Anterior cingulate cortex (tissue), 58 donors: ENCODE results near the gene NYAP2.

Source experiments
- DNase-seq, 58 donors: peaks; one replicate each; lab custom pipeline; 2025; lab: John Stamatoyannopoulos, UW

The NYAP2 gene

DNA sequence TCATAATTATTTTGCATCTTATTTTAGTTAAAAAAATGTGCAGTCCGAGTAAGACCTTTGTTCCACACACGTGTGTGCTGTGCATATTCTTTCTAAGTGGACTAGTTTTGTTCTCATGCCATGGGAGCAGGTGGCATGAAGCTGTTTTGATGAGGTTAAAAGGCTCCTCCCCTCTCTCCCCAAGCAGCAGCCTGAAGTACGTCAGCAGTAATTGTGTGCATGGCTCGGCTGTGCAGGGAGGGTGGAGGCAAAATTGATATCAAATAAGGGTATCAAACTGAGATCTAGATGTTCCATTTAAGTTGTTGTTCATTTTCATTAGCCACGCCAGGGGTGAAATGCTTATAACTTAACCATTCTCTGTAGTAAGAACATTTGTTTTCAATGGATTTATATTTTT is at the start of gene NYAP2:
TSS of gene NYAP2 (plus strand) at position 207 of the 400 bp plus-strand sequence. CDS start 9,171 bp downstream, outside the sequence.
- DNase-seq = peak in 7 of 58 donors; percentile 1 to 21 (median 11)

GRCh38 chr2:225353579-225354085 is 45.9 kb upstream of the NYAP2 start:
- DNase-seq = no peak

GRCh38 chr2:225354281-225354774 is 45.2 kb upstream of the NYAP2 start:
- no peak for DNase-seq

GRCh38 chr2:225355788-225356187 is 43.7 kb upstream of the NYAP2 start:
- DNase-seq = no peak

- no peak for DNase-seq
Measured at GRCh38 chr2:225366731-225367130, 32.8 kb upstream of the NYAP2 start.

DNA sequence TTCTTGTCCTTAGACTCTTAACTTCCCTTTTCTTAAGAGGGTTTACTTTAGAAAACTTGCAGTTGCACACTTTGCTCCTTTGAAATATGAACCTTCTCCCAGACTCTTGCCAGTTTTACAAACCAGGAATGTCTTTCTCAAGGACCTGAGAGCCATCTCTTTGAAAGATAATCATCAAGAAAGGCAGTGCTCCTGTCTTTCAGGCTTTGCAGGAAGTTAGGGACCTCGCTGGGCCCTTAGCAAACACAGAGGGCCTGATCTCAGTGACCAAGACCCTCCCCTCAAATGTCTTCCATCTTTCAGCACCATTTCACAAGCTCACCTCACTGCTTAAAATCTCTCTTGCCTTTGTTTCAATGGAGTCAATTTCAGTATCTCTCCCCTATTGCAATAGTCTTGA is 32.0 kb upstream of the NYAP2 start:
- DNase-seq = no peak

DNA sequence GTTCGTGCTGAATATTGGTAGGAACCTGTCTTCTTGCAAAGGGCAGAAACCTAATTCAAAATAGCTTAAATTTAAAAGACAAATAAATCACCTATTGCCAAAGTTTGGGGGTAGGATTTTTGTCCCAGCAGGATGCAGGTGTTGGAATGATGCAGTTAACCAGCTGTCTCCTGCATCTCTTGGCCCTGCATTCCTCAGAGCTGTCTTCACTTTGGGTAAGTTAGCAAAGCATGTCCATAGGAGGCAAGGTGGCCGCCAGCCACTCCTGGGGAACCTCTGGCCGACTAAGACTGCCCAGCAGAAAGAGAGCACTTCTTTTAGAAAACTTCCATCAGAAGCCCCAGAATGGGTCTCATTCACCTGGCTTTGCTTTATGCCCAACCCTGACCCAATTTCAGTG is 20.5 kb upstream of the NYAP2 start:
- DNase-seq = no peak

GRCh38 chr2:225379856-225380255 is 19.7 kb upstream of the NYAP2 start:
- no peak for DNase-seq

DNA sequence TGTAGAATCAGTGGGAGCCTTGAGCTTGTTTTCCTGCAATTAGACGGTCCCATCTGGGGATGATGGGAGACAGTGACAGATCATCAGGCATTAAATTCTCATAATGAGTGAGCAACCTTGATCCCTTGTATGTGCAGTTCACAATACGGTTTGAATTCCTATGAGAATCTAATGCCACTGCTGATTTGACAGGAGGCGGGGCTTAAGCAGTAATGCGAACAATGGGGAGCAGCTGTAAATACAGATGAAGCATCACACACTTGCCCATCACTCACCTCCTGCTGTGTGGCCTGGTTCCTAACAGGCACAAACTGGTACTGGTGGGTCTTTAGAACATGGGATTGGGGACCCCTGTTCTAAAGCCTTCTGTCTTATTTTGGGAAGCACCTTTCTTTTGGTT is 17.9 kb upstream of the NYAP2 start:
- DNase-seq = no peak

- DNase-seq = no peak
Measured at GRCh38 chr2:225398372-225398771, 1.1 kb upstream of the NYAP2 start.

DNA sequence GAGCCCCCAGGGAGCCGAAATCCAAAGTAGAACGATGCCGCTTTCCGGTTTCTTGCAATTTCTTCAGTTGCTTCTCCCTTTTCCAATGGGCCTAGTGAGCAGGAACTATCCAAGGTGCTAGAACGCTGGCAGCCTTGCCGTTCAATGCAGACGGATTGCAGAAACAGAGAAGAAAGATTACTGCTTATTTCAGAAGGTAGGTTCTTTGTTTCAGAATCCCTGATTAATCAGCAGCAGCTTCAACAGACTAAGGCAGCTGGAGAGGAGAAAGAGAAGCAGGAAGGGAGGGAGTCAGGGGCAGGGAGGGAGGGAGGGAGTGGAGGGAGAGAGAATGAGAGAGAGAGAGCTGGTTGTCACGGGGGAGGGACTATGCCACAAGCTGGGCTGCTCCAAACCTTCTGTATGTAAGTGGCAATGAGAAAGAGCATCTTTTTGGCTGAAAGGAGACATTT is 576 bp downstream of the NYAP2 start:
- peak in 47 of 58 donors; percentile 2 to 79 (median 31) for DNase-seq

DNA sequence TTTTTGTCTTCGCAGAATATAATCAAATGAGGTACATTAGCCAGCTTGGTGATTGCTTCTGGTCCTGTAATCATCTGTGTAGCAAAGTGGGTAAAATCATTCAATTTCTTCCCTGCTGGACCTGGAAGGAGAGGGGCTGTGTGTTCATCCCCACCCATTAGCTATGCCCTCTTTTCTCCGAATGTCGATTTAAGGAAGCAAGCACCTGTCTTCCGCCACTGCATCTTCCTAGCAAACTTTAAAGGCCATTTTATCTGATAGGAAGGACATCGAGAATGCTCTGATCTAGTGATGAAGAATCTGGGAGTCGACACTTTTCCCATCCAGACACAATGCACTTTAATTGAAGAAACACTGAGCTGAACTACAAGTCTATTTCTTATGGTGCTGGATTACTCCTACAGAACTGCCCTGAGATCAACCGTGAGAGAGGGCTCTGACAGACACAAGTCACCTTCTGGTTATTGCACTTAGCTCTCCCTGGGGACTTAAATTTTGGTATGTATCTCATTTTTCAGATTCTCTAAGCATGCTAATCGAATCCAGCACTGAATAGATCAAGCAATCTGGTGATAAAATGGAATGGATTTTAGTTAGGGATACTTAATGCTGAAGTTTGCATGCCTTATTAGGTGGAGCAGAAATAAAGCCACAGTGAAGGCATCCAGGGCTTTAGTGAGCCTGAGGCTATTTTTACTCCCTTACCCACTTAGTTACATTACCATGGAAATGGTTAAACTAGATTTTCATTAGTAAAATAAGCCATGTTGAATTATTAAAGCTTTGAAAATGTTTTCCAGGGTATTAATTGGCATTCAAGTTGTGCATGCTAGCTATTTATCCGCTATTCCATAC is 1.3 kb downstream of the NYAP2 start:
- DNase-seq = peak in 2 of 58 donors; percentile 25 to 57

DNA sequence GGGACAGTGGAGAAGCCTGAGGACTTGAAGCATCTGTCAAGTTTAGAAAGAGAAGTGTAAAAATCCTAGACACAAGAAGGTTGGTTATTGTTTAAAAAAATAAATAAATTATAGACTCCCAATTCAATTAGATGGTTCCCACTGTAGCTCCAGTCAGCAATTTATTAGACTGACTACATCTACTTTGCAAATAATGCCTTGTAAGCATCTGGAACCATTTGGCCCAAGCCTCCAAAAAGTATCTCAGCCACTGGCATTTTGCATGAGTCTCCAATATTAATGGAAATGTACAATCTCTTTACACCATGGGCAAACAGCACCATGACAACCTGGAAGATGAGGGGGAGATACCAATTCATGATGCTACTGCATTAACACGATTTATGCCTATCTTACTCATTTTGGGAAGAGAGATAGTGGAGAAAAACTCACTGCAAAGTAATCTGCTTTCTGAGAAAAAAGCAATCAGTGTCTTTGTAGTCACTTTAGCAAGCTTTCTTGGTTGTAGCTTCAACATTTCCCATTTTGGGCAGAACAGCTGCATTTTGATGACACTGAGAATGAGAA is 2.8 kb downstream of the NYAP2 start:
- DNase-seq = no peak

DNA sequence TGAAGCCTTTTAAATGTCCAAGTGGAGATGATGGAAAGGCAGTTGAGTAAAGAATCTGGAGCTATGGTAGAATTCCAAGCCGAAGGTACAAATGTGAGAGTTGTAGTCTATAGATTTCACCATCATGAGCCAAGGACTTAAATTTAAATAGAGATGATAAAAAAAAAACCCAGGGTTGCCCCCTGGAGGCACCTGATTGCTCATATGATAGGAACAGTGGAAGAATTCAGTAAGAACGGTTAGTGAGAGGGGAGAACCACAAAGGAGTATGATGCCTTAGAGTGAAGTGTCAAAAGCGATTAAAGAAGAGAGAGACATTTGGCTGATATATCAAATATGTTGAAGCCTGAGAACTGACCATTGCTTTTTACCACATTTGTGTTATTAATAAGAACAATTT is 11.9 kb downstream of the NYAP2 start:
- DNase-seq = no peak

DNA sequence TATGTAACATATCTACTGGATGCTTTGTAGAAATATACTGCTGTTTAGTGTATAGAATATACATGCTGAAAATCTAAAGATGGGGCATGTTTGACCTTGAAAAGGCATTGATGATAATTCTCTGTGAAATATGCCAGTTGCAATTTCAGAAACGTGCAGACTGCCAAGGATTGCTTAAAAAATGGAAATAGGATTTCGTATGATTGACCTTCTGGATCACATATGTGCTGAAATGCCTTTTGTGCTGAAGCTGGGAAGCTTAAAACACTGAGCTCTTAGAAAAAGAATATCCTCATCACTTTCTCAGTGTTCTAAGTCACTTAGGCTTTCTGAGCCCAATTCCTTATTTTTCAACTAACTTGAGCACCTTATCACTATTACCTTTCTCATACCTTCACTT is 14.3 kb downstream of the NYAP2 start:
- no peak for DNase-seq

- no peak for DNase-seq
Measured at GRCh38 chr2:225414902-225415301, 15.4 kb downstream of the NYAP2 start.

DNA sequence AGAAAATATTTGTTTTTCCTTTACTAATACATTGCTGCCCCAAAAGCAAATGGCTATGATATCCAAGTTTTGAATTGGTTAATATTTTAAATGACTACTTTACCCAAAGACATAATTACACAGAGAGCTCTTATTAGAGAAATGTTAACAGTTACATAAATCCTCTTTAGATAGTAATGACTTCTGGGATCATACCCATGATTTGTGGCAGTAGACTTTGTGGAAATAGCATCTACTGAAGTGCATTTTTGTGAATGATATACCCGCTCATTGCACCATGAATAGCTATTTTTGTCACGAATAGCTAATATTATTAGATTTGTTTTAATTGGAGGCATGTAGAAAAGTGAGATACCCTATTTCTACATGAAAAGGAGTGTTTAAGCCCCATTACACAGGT is 15.8 kb downstream of the NYAP2 start:
- no peak for DNase-seq

DNA sequence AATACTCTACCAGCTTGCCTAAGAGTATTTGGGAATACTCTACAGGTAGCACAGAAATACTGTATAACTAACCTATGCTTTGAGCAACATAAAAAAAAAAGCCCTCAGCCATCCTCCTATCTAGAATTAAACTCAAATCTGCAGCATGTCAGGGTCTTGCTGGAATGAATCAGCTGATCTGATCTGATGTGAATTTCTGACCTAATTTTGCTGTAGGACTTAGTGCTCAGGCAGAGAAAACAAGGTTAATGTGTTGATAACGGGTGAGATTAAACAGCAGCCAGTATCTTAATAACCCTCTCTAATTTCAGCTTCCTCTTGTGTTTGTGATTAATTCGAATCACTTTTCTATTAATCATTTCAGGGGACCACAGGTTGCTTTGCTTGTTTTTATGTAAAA is 16.3 kb downstream of the NYAP2 start:
- no peak for DNase-seq

- no peak for DNase-seq
Measured at GRCh38 chr2:225416616-225417367, 17.3 kb downstream of the NYAP2 start.

GRCh38 chr2:225419033-225419432 is 19.5 kb downstream of the NYAP2 start:
- no peak for DNase-seq

GRCh38 chr2:225422145-225422544 is 22.6 kb downstream of the NYAP2 start:
- no peak for DNase-seq
